ENCODE measurements around the gene PTPRM.
A peak's percentile ranks its signal among the peaks of the same experiment; 100 is the strongest.

Gene PTPRM

DNA sequence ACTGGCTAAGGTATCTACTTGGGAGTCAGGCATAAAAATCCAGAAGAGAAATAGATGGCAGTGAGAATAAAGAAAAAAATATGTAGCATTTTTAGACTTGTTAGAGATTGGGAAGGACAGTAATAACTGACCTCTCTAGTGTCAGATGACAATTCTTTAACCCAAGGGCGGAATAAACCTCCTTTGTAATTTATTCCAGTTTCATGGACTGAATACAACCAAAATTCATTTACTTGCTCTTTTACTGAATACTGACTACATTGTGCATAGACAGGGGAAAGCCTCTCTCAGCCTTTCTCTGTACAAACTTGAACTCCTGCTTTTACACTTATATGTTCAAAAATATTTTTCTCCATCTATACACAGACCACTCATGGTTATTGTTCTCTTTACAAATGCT is 566.8 kb downstream of the PTPRM start:
- Mint-ChIP-seq H3K4me3 (no peak overlapping the region), H3K27ac (no peak overlapping the region), H3K9me3 (no peaks in the 10 kb centered on the region), H3K4me1 (peaks cover 16% of the 10 kb centered on the region), H3K27me3 (ENCODE audit: low read depth, poor library complexity) (peaks cover 6% of the 10 kb centered on the region), H3K36me3 (ENCODE audit: low read depth) (peaks cover 11% of the 10 kb centered on the region)
- TF ChIP-seq, protein P1, sequence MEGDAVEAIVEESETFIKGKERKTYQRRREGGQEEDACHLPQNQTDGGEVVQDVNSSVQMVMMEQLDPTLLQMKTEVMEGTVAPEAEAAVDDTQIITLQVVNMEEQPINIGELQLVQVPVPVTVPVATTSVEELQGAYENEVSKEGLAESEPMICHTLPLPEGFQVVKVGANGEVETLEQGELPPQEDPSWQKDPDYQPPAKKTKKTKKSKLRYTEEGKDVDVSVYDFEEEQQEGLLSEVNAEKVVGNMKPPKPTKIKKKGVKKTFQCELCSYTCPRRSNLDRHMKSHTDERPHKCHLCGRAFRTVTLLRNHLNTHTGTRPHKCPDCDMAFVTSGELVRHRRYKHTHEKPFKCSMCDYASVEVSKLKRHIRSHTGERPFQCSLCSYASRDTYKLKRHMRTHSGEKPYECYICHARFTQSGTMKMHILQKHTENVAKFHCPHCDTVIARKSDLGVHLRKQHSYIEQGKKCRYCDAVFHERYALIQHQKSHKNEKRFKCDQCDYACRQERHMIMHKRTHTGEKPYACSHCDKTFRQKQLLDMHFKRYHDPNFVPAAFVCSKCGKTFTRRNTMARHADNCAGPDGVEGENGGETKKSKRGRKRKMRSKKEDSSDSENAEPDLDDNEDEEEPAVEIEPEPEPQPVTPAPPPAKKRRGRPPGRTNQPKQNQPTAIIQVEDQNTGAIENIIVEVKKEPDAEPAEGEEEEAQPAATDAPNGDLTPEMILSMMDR (IDR thresholded peaks at IDR 0.05) = no peak
- no peak for DNase-seq

DNA sequence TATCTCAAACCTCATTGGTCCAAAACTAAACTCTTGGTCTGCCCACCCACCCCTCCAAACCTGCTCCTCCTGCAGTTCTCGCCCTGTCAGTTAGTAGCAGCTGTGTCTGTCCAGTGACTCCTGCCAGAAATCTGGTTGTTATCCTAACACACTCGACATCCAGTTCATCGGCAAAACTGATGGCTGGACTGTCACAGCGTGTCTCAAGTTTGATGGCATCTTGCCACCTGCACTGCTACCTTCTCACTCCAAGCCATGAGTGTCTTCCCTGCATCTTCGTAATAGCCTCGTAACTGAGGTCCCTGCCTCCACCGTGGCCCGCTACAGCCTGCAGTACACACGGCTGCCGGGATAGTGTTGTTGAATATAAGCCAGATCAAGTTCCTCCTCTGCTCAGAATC is 572.0 kb downstream of the PTPRM start:
- H3K27ac Mint-ChIP-seq = peak overlapping the region; percentile 77
- H3K4me3 Mint-ChIP-seq = peak overlapping the region; percentile 6
- peaks cover 8% of the 10 kb centered on the region for H3K36me3 Mint-ChIP-seq (ENCODE audit: low read depth)
- TF ChIP-seq, protein P1 (IDR thresholded peaks at IDR 0.05) = no peak
- no peak for DNase-seq
- peaks cover 43% of the 10 kb centered on the region for H3K4me1 Mint-ChIP-seq
- no peaks in the 10 kb centered on the region for H3K9me3 Mint-ChIP-seq
- H3K27me3 Mint-ChIP-seq (ENCODE audit: low read depth, poor library complexity) = peaks cover 6% of the 10 kb centered on the region

DNA sequence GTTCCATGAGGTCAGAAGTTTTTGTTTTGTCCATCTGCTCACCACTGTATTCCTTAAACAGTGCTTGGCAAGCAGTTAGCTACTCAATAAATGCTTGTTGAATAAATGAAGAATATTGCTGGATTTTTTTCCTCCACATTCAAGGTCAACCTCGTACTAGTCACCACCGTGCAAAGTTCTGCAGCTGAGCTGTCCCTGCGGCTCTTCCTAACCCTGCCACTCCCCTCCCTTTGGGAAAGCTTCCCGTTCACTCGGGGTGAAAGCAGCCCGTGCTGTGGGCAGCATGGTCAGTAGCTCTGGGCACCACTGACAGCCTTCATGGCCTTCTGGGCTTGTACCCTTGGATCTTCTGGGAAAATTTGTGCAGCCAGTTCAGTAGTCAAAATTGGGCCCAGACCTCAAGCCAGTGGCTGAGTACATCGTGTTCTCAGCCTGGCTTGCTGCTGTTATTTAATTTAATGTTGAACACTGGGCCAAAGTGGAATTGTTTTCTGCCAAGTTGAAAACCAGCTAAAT is 572.8 kb downstream of the PTPRM start:
- peaks cover 6% of the 10 kb centered on the region for H3K27me3 Mint-ChIP-seq (ENCODE audit: low read depth, poor library complexity)
- no peak overlapping the region for H3K4me3 Mint-ChIP-seq
- peaks cover 14% of the 10 kb centered on the region for H3K36me3 Mint-ChIP-seq (ENCODE audit: low read depth)
- H3K27ac Mint-ChIP-seq = peak overlapping the region; percentile 77
- H3K4me1 Mint-ChIP-seq = peaks cover 43% of the 10 kb centered on the region
- peaks cover 4% of the 10 kb centered on the region for H3K9me3 Mint-ChIP-seq
- no peak for DNase-seq
- TF ChIP-seq, protein P1 (IDR thresholded peaks at IDR 0.05) = no peak

DNA sequence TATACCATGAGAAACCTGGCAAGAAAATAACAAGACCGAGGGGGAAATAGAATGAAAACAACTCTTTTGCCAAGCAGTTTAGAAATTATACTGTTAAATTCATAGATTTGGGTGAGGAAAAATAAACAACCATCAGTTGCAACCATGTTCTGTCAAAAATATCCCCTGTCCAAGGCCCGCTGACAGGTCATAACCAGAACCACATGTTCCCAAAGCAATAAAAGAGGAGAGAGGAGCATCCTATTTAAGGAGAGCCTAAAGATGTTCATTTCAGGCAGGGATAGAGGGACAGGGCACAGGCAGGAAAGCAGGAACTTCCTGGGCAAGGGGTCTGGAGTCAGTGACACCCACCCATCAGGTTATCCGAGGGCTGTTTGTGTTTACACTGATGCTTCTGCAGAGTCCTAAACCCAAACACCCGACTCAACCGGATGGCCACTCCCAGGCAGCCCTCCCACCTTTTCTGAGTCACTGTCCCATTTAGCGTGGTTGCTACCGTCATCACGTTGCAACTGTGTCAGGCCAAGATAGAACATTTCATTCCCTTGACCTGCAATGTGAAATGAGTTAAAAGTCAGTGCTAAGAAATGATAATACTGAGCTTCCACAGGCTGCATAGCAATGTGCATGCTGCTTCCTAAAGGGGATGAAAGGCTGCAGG is 573.9 kb downstream of the PTPRM start:
- TF ChIP-seq, protein P1 (IDR thresholded peaks at IDR 0.05) = no peak
- Mint-ChIP-seq H3K36me3 (ENCODE audit: low read depth) (peaks cover 18% of the 10 kb centered on the region), H3K27me3 (ENCODE audit: low read depth, poor library complexity) (peaks cover 6% of the 10 kb centered on the region), H3K9me3 (peaks cover 11% of the 10 kb centered on the region), H3K4me1 (peaks cover 43% of the 10 kb centered on the region), H3K27ac (no peak overlapping the region), H3K4me3 (no peak overlapping the region)
- DNase-seq = no peak

DNA sequence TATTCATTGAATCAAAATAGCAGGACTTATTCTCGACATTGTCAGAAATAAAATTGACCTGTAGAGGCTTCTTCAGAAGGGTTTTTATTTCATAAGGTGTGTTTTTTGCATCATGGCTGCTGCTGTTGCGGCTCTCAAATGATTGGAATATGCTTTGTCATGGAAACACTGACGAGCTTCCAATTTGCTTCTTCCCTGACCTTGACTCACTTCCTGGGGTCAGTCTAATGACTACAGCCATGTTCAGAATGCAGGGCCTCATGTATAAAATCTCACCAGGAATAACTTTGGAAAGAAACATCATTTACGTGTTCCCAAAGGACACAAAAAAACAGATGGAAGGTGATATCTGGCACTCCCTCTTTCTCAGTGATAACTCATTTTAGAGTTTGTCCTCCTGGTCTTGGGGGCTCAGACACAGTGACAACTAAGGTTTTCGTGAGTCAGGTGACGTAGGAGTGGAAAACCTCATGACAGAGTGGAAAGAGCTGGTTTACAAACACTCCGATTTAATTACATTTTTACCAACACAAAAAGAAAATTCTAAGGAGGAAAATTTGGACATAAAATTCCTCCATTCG is 575.1 kb downstream of the PTPRM start:
- H3K4me3 Mint-ChIP-seq = no peak overlapping the region
- TF ChIP-seq, protein P1 (IDR thresholded peaks at IDR 0.05) = no peak
- H3K4me1 Mint-ChIP-seq = peaks cover 41% of the 10 kb centered on the region
- H3K27me3 Mint-ChIP-seq (ENCODE audit: low read depth, poor library complexity) = peaks cover 6% of the 10 kb centered on the region
- peaks cover 30% of the 10 kb centered on the region for H3K36me3 Mint-ChIP-seq (ENCODE audit: low read depth)
- H3K27ac Mint-ChIP-seq = no peak overlapping the region
- no peak for DNase-seq
- peaks cover 24% of the 10 kb centered on the region for H3K9me3 Mint-ChIP-seq

DNA sequence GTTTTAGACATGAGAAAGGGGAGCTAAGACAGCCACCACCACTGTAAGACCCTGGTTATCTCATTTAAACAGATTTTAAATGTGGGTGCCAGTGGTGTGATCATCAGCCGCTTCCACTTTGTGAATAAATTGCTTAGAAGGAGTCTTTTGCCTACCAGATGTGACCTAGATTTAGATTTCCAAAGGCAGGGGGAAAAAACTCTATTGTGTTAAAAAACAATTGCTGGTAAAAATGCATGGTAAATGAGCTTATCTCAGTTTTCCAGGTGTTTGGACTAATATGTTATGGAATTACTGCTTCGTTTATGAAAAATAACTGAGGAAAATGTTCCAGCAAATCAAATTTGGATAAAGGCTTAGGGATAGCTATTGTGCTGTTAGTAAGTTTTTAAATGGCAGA is 575.8 kb downstream of the PTPRM start:
- Mint-ChIP-seq H3K9me3 (peaks cover 31% of the 10 kb centered on the region), H3K27ac (no peak overlapping the region), H3K4me1 (peaks cover 34% of the 10 kb centered on the region), H3K27me3 (ENCODE audit: low read depth, poor library complexity) (peaks cover 2% of the 10 kb centered on the region), H3K36me3 (ENCODE audit: low read depth) (peaks cover 38% of the 10 kb centered on the region), H3K4me3 (no peak overlapping the region)
- no peak for DNase-seq
- TF ChIP-seq, protein P1 (IDR thresholded peaks at IDR 0.05) = no peak
